ENCODE measurements around the gene SCUBE2. TPM values are rescaled to one million over a fixed set of nuclear protein-coding genes. Genes with fewer than 3 reads are reported as not detected.
"Not testable (repeated sequence)": the region's sequence is repeated elsewhere in the genome, so short reads cannot be mapped to it uniquely, and the experiment has no call there.

SCUBE2 gene
- total RNA-seq, 1 experiment from 2014 or later: 0.47 TPM

DNA sequence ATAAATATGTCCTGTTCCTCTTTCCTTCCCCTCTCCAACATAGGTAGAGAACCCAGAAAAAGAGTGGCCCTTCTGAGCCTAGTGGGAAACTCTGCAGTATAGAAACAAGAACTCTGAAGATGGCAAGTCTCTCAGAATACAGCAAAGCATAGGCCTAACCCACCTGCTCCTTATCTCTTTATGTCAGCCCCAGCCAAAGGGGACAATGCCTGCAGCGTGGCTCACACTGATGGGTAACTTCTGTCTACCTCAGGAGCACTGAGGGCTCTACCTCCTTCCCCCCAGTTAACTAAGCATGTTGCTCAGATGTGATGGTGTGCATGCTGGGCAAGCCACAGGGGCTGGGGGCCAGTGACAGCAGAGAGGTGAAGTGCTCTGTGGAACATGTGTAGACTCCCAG is 82.7 kb downstream of the SCUBE2 start:
- no peak for DNase-seq (ENCODE audit: low spot score)

DNA sequence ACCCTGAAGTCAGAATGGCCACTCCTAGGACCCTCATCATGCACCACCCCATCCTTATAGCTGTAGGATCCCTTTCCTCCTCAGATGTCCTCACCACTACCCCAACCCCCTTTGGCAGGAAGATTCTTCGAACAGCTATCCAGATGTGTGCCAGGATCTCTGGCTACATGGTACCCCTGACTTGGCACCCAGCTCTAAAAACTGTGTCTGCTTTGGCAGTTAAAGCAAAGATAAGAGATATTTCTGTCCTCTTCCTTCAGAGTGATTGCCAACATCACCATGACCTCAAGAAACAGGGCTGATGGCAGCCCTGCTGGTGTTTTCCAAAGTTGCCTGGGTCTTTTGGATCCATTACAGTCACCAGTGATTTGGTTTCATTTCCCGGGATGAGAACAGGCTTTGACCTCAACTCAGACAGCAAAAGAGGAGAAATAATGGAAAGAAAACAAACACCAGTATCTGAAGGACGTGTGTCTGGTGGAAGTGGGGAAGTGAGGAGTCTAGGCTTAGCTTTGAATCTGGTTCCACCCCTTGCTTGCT is 83.3 kb downstream of the SCUBE2 start:
- no peak for DNase-seq (ENCODE audit: low spot score)

DNA sequence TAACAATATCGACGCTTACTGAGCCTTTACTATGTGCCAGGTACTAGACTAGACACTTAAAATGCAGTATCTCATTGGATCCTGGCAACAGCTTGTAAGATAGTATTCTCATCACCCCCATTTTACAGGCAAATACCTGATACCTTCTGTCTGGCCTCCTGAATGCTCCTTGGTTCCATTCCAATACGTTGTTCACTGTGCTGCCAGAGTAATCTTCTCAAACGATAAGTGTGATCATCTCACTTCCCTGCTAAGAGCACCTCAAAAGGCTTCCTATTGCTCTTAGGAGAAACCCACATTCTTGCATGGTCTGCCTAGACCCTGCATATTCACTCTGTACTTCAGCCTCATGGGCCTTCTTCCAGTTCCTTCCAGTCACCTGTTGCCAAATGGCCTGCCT is 86.3 kb downstream of the SCUBE2 start:
- no peak for DNase-seq (ENCODE audit: low spot score)

DNA sequence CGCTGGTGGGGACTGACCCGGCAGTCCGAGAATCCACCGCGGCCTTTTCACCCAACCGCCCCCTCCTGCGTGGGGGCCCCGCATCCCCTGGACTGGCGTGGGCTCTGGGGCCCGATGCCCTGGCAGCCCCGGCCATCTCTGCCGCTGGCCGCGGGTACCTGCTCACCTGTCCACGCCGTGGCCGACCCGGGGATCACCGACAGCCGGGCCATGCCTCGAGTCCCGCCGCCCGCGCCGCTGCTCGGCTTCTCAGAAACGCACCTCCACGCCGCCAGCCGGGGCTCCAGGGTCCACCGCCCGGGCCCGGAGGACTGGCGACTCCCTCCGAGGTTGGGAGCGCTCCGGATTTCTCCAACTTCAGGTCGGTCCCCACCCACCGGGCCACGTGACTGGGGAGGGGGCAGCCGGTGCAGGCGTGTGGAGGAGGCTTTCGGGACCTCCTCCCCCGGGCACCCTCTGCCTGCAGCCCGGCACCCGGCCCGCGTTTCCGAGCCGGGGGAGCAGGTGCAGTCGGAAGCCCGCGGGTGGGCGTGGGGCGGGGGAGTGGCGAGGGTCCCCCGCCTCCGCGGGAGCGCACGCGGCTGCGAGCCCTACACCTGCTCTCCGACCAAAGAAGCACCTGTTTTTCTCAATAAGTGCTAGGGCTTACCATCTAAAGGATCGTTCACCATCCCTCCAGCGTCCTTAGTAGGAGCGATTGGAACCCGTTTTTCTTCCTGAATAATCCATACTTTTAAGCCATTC is 87.0 kb downstream of the SCUBE2 start:
- DNase-seq (ENCODE audit: low spot score): no peak

DNA sequence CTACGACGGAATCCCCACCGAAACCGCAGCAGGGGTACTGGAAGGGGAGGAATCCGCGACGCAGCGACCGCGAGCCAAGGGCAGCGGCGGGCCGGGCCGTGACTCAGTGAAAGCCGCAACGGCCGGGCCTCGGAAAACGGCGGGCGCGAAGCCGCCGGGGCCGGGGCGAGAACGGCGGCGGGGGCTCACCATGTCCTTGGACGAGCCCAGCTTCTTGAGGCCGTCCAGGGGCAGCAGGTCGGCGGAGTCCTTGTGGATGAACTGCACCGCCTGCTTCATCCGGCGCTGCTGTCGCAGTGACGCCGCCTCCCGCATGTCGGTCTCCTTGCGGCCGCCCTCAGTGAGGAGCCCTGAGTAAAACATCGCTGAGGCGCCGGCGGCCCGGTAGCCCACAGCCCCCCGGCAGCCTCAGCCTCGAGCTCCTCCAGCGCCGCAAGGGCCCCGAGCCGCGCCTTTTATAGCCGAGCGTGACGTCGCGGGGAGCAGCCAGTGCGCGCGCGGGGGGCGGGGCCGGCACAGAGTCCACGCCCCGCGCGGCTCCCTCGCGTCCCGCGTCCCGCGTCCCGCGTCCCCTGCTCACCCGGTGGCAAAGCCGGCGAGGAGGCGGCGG is 87.7 kb downstream of the SCUBE2 start, which contains the start of gene NRIP3:
Gene NRIP3 (minus strand): TSS at position 429 of the 610 bp plus-strand sequence. CDS start 66 bp downstream, at position 363.
- peak; percentile 45 for DNase-seq (ENCODE audit: low spot score)

DNA sequence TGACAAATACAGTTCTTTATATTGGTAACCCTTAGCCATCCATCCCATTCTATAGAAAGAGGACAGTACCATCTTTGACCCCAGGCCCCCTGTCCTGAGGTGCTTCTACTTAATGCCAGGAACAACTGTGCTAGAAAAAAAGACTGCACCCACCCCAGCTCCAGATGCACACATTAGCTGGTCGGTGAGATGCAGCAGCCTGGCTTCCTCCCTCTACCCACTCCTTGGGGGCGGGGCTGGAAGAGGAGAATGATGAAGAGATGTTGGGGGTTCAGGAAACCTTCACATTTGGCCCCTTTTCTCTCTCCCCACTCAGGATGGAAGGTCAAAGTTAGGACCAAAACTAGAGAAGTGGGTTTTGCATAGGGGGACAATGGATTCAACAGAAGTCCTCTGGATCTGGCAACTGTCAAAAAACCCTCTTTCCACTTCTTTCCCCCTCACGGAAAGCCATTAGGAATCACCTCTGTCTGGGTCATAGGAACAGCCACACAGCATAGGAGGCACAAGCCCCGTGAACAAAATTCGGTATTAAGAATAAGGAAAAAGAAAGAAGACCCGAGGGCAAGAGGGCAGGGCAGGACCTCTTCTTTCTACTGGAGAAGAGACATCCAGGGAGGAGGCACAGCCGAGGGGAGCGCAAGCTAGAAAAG is 88.4 kb downstream of the SCUBE2 start:
- no peak for DNase-seq (ENCODE audit: low spot score)

DNA sequence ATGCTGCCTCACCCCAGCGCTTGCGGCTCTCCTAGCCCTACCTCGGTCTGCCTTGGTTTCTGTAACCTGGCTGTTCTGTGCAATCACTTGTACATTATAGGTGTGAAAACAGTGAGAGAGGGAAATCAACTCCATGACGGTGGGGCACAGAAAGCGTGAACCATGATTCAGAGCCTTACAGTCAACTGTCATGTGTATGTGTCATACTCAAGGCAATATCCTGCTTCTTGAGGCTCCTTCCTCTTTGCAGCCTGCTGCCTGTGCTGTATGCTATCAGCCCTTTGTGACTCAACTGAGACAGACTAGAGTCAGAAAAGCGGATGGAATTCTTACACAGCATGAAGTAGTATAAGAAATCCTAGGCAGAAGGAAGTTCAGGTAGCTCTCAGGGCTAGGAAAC is 89.7 kb downstream of the SCUBE2 start:
- peak; percentile 86 for DNase-seq (ENCODE audit: low spot score)

DNA sequence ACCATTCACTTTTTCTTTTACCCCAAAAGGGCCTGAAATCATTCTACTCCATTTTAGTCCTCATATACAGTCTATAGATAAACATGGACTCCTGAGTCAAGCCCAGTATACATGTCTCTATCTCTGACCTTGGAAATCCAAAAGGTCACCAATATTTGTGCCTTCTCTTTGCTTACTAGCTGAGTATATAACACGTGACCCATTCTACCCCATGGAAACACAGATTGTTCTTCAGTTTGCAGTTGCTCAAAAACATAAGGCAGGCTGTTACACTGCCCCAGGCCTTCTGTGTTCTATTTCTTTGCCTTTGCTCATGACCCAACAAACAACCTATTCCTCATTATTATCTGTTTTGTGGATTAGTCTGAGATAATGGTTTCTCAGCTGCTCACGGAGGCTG is 93.4 kb downstream of the SCUBE2 start:
- DNase-seq (ENCODE audit: low spot score): no peak

DNA sequence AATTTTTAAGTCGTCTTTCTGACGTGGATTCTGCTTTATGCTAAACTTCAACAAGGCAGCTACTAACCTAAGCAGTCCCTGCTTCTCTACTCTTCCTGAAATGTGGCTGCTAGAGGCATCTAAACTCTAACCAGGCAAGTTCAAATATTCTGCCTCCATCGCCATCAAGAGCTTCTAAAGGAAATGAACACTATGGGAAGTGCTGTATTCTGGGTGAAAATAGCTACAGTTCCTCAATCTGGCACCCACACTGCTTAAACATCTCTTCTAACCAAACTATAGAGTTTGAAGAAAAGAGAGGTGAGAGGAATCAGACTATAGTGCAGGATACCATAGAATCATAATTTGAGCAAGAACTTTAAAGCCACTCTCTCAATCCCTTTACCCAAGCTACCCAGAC is 93.9 kb downstream of the SCUBE2 start:
- no peak for DNase-seq (ENCODE audit: low spot score)

DNA sequence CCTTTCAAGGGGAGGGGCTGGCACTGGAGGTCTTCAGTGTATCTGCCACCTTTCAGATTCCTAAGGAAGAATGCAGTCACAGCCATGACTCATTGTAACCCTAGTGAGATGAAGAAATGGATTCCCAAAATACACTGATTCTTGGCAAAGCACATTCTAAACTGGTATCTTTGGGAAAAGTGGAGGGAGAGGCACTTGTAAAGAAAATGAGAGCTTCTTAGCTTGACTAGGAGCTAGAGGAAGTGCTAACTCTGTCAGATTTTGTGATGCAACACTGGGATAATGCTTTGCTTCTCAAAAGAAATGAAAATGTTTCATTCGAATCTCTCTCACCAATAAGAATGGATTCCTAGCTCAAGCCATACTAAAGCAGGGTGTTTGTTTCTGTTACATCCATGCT is 101.9 kb downstream of the SCUBE2 start:
- DNase-seq (ENCODE audit: low spot score): peak; percentile 45

DNA sequence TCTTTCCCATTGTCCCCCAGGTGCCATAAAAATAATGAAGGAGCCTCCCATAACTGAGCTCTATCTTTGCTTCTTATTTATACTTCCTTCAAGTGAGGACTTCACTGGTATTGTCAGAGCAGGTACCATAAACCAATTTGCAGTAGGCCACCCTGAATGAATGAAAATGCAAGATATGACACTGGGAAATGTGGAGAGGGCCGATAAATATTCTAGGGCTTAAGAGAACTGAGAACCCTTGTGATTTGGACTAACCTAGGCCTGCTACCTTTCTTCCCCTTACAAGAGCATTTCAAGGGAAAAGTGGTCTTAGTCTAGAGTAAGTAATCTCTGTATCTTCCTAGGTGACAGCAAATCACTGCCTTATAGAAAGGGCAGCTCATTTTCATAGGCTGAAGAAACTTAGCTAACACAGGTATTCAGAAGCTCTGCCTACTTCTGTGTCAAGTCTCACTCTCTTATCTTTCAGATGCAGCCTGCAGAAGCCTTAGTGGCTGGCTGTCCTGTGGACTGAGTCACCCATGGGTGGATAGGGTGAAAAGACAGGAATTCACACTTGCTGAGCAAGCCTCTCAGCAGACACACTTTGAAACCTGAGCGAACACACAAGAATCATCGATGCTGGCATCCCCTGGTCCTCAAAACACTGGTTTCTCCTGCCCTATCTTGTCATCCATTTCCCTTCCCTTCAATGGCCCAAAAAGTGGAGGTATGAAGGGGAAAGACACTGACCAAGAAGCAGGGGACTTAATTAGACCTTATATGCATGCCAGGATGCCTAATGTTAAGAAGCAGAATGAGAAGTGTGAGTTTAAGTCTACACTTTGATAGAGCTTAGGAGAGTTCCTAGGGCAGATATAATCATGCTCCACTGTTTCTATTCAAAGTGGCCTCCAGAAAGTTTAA is 102.8 kb downstream of the SCUBE2 start:
- DNase-seq (ENCODE audit: low spot score): peak; percentile 52

DNA sequence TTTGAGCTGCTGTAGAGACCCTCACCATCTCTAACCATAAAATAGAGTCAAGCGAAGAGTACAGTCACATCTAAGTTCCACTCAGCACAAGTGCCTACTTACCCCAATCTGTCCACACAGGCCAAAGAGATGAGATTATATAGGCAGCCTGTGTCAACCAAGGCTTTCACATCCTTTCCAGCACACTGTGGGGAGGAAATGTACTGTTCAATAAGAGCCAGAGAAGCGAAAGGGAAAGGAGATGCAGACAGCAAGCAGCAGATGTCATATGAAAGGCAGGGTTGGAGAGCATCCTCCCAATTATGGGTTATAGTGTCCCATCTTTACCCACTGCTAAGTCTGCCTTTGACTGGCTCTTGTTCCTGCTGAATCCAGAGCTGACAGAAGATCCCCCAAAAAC is 104.0 kb downstream of the SCUBE2 start:
- no peak for DNase-seq (ENCODE audit: low spot score)

DNA sequence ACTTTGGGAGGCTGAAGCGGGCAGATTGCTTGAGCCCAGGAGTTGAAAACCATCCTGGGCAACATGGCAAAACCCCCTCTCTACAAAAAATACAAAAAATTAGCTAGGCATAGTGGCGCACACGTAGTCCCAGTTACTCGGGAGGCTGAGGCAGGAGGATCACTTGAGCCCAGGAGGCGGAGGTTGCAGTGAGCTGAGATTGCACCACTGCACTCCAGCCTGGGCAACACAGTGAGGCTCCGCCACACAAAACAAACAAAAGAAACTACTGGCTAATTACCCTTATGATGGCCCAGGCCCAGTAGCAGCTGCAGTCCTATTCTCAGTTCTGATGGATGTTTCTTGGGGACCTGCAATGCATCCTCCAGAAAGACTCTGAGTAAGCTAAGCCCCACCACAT is 104.6 kb downstream of the SCUBE2 start:
- DNase-seq (ENCODE audit: low spot score): not testable (repeated sequence)

DNA sequence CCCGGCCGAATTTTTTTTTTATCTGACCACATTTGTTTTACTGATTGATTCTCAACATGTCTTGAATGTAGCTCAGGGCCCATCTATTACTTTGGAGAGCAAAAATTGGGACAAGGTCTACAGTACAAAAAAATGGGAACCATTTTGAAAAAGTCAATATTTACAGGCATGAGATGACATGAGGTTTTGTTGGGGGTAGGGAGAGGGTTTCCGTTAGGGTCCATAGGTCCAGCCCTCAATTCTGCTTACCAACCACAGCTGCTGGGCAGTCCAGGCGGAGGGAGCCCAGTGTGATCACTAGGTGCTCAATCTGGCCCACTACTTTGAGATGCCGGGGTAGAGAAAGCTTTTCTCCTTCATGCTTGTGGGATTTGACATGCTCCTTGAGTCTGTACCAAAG is 105.9 kb downstream of the SCUBE2 start:
- DNase-seq (ENCODE audit: low spot score): no peak

DNA sequence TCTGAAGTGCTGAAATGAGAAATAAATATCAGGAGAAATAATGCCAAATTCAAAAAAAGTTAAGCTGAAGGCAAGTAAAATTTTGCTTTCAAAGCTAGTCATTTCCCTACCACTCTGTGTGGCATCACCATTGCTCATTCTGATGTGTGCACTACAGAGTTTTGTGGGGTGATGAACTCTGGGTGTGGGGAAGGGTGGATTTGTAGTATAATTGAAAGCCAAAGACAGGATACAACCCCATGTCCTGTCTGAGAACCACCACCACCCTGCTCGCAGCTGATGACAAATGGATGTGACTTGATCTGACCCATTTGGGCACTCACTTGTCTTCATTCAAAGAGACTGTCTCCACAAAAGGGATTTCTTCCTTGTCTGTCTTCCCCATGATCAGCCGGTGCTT is 107.8 kb downstream of the SCUBE2 start:
- DNase-seq (ENCODE audit: low spot score): no peak

DNA sequence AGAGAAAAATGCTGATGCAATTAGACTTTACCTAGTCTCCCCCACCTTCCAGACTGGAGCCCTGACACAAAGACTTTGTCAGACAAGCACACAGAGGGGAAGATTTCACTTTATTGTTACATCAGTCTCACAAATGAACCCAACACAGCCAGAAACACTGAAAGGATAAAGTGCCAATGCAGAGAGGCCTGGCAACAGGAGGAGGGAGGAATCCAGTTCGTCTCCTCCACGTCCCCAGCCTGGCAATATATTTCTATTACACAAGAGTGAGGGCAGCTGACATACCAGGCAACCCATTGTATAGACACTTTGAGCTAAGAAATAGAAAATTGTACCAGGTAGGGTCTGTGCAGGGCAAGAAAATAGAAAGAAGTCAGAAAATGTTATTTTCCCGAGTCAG is 110.9 kb downstream of the SCUBE2 start:
- no peak for DNase-seq (ENCODE audit: low spot score)

DNA sequence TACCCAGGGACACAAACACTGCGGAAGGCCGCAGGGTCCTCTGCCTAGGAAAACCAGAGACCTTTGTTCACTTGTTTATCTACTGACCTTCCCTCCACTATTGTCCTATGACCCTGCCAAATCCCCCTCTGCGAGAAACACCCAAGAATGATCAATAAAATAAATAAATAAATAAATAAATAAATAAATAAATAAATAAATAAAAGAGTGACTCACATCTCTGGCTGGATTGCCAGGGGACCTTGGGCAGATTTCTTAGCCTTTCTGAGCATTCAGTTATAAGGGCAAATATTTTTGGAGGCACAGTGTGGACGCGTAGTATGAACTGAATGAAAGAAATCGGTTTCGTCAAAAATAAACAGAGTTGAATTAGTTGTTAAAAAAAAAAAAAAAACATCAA is 112.0 kb downstream of the SCUBE2 start:
- DNase-seq (ENCODE audit: low spot score): not testable (repeated sequence)

DNA sequence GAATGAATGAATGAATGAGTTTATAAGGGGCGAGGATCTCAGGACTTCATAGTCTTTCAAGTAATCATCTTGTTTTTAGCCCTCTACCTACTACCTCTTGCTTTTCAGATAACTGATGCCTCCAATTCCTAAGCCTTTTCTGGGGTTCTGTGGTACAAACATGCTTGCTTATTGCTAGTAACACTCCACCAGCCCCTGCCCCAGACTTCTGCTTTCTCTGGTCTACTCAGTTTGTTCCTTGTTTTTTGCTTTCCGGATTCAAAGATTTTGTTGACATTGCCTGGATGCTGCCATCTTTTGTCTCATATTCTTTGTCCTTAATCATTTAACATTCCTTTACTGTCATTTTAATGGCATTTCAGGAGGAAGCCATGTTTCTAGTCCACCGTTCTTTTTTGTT is 118.3 kb downstream of the SCUBE2 start:
- no peak for DNase-seq (ENCODE audit: low spot score)

DNA sequence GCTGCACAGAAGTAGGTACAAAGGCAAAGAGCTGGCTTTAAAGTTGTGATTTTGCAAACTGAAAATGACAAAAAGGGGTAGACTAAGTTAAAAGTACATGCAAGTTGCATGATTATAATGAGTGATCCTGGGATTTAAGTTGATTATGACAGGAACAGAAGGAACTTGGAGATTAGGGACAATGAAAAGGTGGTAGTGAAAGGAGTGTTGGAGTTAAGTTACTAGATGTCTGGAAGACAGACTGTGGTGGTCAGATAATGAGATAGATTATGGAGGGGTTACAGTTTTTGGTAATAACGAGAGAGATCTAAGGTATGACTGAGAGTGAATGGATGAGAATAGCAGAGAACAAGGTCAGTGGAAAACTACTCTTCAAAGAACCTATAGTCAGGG is 119.5 kb downstream of the SCUBE2 start:
- DNase-seq (ENCODE audit: low spot score): no peak

DNA sequence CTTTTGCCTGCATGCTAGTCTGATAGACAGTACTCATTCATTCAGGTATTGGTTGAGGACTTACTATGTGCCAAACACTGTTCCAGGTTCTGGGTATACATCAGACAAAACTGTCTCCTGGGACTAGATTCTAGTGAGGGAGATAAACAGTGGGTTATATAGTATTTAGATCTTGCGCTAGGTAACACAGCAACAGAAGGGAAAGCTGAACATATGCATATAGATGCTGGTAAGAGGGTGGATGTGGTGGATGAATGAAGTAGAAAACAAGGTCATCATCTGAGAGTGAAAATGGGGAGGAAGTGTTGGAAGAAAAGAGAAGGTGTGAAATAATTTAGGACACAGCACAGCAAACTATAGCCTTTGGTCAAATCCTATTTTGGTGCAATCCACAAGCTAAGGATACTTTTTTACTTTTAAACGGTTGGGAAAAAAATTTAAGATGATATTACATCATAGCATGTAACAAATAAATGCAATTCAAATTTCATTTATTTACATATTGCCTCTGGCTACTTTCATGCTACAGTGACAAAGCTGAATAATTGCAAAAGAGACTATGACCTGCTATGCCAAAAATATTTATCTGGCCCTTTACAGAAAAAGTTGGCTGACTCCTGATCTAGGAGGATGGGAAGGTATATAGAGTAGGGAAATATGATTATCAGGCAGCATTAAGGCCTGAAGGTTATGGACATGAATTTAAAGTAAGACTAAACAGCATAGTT is 120.0 kb downstream of the SCUBE2 start:
- DNase-seq (ENCODE audit: low spot score): no peak
